ENCODE data around the gene RPS6KA5. TPM values are rescaled to one million over a fixed set of nuclear protein-coding genes. Genes with fewer than 3 reads are reported as not detected.

Gene RPS6KA5
- total RNA-seq, 1 donor = 5.4 TPM

GRCh38 chr14:90953643-90954042 is 106.8 kb downstream of the RPS6KA5 start:
- DNase-seq (ENCODE audit: low read depth in 2 of 3, low spot score in 2 of 3) = peak in 1 of 3 donors; percentile 11

- no peak for DNase-seq (ENCODE audit: low read depth in 2 of 3, low spot score in 2 of 3)
These were observed 117.1 kb downstream of the RPS6KA5 start for GRCh38 chr14:90943367-90943766.

- no peak for DNase-seq (ENCODE audit: low read depth in 2 of 3, low spot score in 2 of 3)
These were observed 117.9 kb downstream of the RPS6KA5 start for GRCh38 chr14:90942511-90942910.

GRCh38 chr14:90941706-90942105 is 118.7 kb downstream of the RPS6KA5 start:
- DNase-seq (ENCODE audit: low read depth in 2 of 3, low spot score in 2 of 3) = no peak

GRCh38 chr14:90940318-90940962 is 120.0 kb downstream of the RPS6KA5 start:
- DNase-seq (ENCODE audit: low read depth in 2 of 3, low spot score in 2 of 3) = no peak

GRCh38 chr14:90939252-90939795 is 121.1 kb downstream of the RPS6KA5 start:
- DNase-seq (ENCODE audit: low read depth in 2 of 3, low spot score in 2 of 3) = peak in 1 of 3 donors; percentile 4

- no peak for DNase-seq (ENCODE audit: low read depth in 2 of 3, low spot score in 2 of 3)
These were observed 121.8 kb downstream of the RPS6KA5 start for GRCh38 chr14:90938615-90939014.

- no peak for DNase-seq (ENCODE audit: low read depth in 2 of 3, low spot score in 2 of 3)
These were observed 123.5 kb downstream of the RPS6KA5 start for GRCh38 chr14:90936757-90937440.

GRCh38 chr14:90924621-90925340 is 135.7 kb downstream of the RPS6KA5 start:
- no peak for DNase-seq (ENCODE audit: low read depth in 2 of 3, low spot score in 2 of 3)

- DNase-seq (ENCODE audit: low read depth in 2 of 3, low spot score in 2 of 3) = no peak
These were observed 138.3 kb downstream of the RPS6KA5 start for GRCh38 chr14:90922141-90922540.

- no peak for DNase-seq (ENCODE audit: low read depth in 2 of 3, low spot score in 2 of 3)
These were observed 149.3 kb downstream of the RPS6KA5 start for GRCh38 chr14:90911121-90911520.

GRCh38 chr14:90907178-90907577 is 153.3 kb downstream of the RPS6KA5 start:
- no peak for DNase-seq (ENCODE audit: low read depth in 2 of 3, low spot score in 2 of 3)

- no peak for DNase-seq (ENCODE audit: low read depth in 2 of 3, low spot score in 2 of 3)
These were observed 154.9 kb downstream of the RPS6KA5 start for GRCh38 chr14:90905531-90905930.

GRCh38 chr14:90903101-90903500 is 157.3 kb downstream of the RPS6KA5 start:
- peak; percentile 35 to 77 (median 43) for DNase-seq (ENCODE audit: low read depth in 2 of 3, low spot score in 2 of 3)

GRCh38 chr14:90900476-90901083 is 159.9 kb downstream of the RPS6KA5 start:
- no peak for DNase-seq (ENCODE audit: low read depth in 2 of 3, low spot score in 2 of 3)

- no peak for DNase-seq (ENCODE audit: low read depth in 2 of 3, low spot score in 2 of 3)
These were observed 163.4 kb downstream of the RPS6KA5 start for GRCh38 chr14:90897022-90897421.

GRCh38 chr14:90894241-90894640 is 166.2 kb downstream of the RPS6KA5 start:
- no peak for DNase-seq (ENCODE audit: low read depth in 2 of 3, low spot score in 2 of 3)

GRCh38 chr14:90893510-90893909 is 166.9 kb downstream of the RPS6KA5 start:
- DNase-seq (ENCODE audit: low read depth in 2 of 3, low spot score in 2 of 3) = no peak

GRCh38 chr14:90892970-90893369 is 167.5 kb downstream of the RPS6KA5 start:
- DNase-seq (ENCODE audit: low read depth in 2 of 3, low spot score in 2 of 3) = peak in 1 of 3 donors; percentile 21

- no peak for DNase-seq (ENCODE audit: low read depth in 2 of 3, low spot score in 2 of 3)
These were observed 169.1 kb downstream of the RPS6KA5 start for GRCh38 chr14:90891326-90891725.
